ENCODE data around the gene PALM. TPM values are rescaled to one million over a fixed set of nuclear protein-coding genes. Genes with fewer than 3 reads are reported as not detected.
A peak's percentile ranks its signal among the peaks of the same experiment; 100 is the strongest.

The PALM gene
- total RNA-seq, 1 experiment from 2014 or later = 18.5 TPM

GRCh38 chr19:663682-664117 lies 45.0 kb upstream of the PALM start:
- H3K9me3 ChIP-seq (ENCODE audit: control insufficient read depth, low read depth, low read length) = no peaks in the 10 kb centered on the region
- no peak overlapping the region for H2BK15ac ChIP-seq (ENCODE audit: low read depth, low read length)
- peak overlapping the region; percentile 22 for H3K4me2 ChIP-seq (ENCODE audit: insufficient read depth, insufficient read length, low read length)
- H4K20me1 ChIP-seq (ENCODE audit: control insufficient read depth, insufficient read depth, insufficient read length) = peaks cover 6% of the 10 kb centered on the region
- no peaks in the 10 kb centered on the region for H3K79me1 ChIP-seq (ENCODE audit: insufficient read depth, low read depth, low read length, poor library complexity, severe bottlenecking)
- Mint-ChIP-seq H3K27me3 (ENCODE audit: low read depth) (peaks cover 22% of the 10 kb centered on the region), H3K36me3 (ENCODE audit: insufficient read depth in 1 of 3, low read depth in 3 of 3) (peaks cover 0 to 2% (median 0%) of the 10 kb centered on the region in 3 experiments; a peak in 3 of 7 replicates), H3K4me1 (peaks cover 13 to 18% of the 10 kb centered on the region in 2 experiments), H3K27ac (no peak overlapping the region), H3K4me3 (peak overlapping the region; percentile 67 to 74), H3K9me3 (peaks cover 7 to 10% of the 10 kb centered on the region in 2 experiments; a peak in 4 of 5 replicates)
- no CpG with 5 or more reads among the region's 18 CpGs for WGBS (ENCODE audit: extremely low coverage, insufficient read length, low lambda C conversion rate)
- no peak overlapping the region for H2BK5ac ChIP-seq (ENCODE audit: insufficient read length, low read length)
- H2BK12ac ChIP-seq (ENCODE audit: insufficient read length, low read depth, low read length) = no peak overlapping the region
- H3K9ac ChIP-seq (ENCODE audit: extremely low read depth, insufficient read length, low read length) = no peak overlapping the region
- H4K91ac ChIP-seq (ENCODE audit: insufficient read length, low read depth, low read length) = no peak overlapping the region
- H4K8ac ChIP-seq (replicated peaks; ENCODE audit: insufficient read length, low read depth, low read length) = no peak overlapping the region
- no peak overlapping the region for H3K56ac ChIP-seq (ENCODE audit: insufficient read length, low read depth, low read length)
- no peak overlapping the region for H3K27ac ChIP-seq (ENCODE audit: insufficient read length, low read depth, low read length)
- no peak overlapping the region for H2AK5ac ChIP-seq (ENCODE audit: insufficient read length, low read length)
- H3K4me1 ChIP-seq (ENCODE audit: insufficient read depth, low read length) = no peaks in the 10 kb centered on the region; the same call in 1 of the 2 replicates
- no peak overlapping the region for H3K4ac ChIP-seq (ENCODE audit: low read depth, low read length)
- H4K5ac ChIP-seq (ENCODE audit: insufficient read length, low read depth, low read length) = no peak overlapping the region
- no peak overlapping the region for H2BK20ac ChIP-seq (ENCODE audit: low read depth, low read length, poor library complexity, severe bottlenecking)
- H2AFZ ChIP-seq (ENCODE audit: low read length) = no peak overlapping the region
- H3K27me3 ChIP-seq (ENCODE audit: insufficient read depth, low read length) = no peaks in the 10 kb centered on the region
- H3K14ac ChIP-seq (ENCODE audit: insufficient read depth, low read length) = no peak overlapping the region
- no peak overlapping the region for H2BK120ac ChIP-seq (ENCODE audit: low read depth, low read length, poor library complexity, severe bottlenecking)
- TF ChIP-seq CTCF (conservative IDR thresholded peaks at IDR 0.05) = no peak
- no peak overlapping the region for H3K18ac ChIP-seq (ENCODE audit: insufficient read length, low read depth, low read length)
- peaks cover 7% of the 10 kb centered on the region for H3K23me2 ChIP-seq (ENCODE audit: insufficient read length, low read depth, low read length, poor library complexity, severe bottlenecking)
- peaks cover 38% of the 10 kb centered on the region; the same call in 1 of the 2 replicates for H3K79me2 ChIP-seq (ENCODE audit: insufficient read depth, low read length)
- H3K23ac ChIP-seq (ENCODE audit: insufficient read length, low read depth, low read length) = no peak overlapping the region
- no peak for DNase-seq
- no peak overlapping the region for H3T11ph ChIP-seq (ENCODE audit: low read length)
